Measurements from ENCODE around the gene MID1IP1.

Gene MID1IP1

DNA sequence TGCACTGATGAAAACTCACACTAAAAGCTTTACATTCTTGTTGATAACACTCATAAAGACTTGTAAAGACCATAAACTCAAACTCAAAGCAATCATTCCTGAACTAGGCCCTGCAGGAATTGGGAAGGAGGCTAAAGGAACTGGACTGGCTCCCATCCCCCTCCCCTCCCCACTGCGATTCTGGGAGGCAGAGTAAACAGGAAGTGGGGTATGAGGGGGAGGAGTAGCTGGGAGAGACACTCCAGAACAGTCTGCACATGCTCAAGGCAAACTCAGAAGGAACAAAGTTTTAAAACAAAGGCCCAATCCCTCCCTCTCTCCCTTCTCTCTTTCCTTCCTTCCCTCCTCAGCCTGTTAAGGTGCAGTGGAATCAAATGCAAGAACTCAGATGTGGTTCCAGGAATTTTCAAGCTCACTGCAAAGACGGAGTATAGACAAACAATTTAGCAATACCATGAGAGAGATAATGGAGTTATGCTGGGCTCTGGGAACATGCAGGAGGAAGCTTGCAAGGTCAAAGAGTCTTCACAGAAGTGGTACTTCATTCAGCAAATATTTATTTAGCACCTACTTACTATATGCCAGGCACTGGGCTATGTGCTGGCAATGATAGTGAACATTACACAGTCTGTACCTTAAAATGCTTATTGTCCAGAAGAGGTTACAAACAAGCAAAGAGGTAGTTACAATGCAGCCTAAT is 15.9 kb downstream of the MID1IP1 start:
- no peak for DNase-seq

DNA sequence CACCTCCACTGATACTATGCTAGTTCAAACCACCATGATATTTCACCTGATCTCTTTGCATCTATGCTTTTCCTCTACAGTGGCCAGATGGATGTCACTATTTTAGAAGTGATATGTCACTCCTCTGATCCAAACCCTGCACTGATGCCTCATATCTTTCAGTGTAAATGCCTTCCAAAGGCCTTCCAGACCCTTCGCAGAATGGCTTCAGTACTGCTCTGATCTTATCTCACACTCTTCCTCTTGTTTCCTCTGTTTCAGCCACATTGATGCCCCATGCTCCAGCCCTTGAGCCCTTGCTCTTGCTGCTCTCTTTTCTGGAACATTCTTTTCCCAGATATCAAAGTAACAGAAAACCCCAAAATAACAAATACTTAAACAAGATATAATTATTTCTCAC is 17.9 kb downstream of the MID1IP1 start:
- DNase-seq = no peak

DNA sequence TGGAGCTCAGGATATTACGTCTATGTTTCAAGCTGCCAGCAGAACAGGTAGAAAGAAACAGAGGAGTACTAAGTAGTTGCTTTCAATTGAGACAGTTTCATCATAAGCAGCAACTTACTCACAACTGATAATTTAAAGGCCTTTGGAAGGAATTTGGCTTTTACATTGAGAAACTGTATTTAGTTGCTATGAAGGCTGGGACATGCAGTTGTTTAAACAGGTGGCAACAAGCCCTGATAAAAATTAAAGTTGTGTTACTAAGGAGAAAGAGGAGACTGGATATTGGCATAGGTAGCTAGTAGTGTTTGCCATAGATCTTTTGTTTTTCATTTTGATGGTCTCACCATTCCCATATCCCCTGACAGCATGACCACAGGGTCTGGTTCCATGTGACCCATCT is 18.4 kb downstream of the MID1IP1 start:
- no peak for DNase-seq

DNA sequence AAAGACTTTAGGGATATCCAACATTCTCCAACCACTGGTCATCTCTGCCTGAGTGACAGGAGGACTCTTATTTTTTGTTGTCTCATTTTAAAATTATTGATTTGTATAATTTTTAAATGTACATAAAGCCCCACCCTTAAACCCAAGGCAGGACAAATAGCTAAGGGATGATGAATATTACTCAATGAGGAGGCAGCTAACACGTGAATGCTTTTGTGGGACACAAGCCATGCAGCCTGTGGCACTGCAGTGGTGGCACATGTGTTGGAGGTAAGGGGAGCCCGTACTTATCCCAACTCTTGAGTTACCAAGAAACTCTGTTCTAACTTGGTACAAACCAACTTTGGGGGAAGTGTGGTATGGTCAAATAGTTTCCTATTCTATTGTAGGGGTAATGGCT is 19.5 kb downstream of the MID1IP1 start:
- no peak for DNase-seq

DNA sequence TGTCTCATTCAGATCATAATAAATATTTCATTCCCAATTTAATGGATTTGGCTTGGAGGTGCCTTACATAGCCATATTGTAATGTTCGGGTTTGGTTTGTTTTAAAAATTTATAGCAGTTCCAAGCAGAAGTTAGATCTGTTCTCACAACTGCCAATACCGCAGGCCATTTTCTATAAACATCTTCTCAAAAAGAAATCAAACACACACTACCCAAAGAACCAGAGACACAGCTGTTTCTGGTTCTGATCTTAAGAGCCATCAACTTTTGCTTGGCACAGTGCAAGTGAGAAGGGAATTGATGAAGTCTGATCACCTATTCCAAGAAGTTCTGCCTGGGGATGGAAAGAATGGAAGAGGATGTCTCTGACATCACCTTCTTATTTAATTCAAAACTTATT is 22.9 kb downstream of the MID1IP1 start:
- DNase-seq = no peak

DNA sequence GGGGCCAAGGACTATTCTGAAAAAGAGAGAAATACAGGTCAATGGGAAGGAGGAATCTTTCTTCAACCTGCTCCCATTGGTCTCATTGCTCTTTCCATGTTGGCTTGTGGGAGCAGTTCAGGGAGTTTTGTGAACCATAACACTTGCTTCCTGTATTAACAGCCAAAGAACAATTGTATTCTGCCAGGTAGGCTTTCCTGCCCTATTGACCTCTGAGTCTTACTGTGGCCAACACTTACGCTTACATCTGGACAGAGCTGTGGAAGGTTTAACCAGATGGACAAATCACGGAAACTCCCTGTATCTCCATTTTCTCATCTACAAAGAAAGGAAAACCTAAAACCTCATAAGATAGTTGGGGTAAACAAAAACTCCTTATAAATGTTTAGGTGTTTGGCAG is 30.7 kb downstream of the MID1IP1 start:
- DNase-seq = no peak

DNA sequence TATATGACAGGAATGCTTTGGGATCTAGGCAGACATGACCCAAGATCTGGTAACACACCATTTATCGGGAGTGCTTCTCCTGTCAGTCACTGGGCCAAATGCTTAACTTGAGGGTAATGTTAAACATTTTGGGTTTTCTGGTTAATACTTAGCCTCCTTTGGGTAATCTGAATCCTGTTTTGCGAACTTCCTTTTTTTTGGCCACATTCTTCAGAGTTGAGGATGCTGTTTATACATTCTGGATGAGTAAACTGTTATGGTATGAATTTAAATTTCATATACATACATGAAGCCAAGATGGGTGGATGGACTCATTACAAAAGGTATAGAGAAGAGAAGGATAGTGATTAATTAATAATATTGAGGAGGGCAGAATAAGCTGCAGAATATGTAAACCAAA is 36.1 kb downstream of the MID1IP1 start:
- no peak for DNase-seq

DNA sequence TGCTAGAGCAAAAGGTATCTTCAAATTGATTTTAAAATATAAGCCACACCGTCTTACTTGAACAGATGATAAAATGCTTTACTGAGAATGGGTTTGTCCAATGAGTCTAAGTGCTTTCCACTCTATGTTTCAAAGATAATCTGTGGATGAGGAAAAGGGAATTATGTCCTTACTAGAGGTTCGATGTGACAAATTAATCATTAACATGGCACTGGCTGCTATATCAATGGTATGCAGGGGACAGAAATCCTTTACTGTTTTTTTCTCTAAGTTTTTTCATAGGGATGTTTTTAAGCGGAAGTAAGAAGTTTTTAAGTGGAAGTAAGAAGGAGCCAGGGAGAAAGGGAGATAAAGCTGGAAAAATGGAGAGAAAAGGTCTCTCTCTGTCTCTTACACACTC is 38.0 kb downstream of the MID1IP1 start:
- DNase-seq = no peak

DNA sequence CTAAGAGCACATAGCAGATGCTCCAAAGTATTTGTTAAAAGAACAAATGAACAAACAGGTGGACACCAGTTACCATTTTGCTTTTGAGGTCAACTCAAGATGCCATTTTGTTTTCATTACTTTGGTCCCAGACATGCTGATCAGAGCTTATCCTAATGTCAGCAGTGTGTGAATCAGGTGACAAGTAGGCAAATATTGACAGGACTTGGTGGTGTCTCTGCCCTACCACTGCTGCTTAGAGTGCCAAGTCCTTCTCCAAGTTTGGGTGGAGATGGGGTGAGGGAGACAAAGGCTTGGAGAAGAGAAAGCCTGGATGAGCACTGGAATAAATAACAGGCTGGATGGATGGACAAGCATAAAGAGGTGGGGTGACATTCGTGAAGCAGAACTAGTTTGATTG is 38.7 kb downstream of the MID1IP1 start:
- no peak for DNase-seq

DNA sequence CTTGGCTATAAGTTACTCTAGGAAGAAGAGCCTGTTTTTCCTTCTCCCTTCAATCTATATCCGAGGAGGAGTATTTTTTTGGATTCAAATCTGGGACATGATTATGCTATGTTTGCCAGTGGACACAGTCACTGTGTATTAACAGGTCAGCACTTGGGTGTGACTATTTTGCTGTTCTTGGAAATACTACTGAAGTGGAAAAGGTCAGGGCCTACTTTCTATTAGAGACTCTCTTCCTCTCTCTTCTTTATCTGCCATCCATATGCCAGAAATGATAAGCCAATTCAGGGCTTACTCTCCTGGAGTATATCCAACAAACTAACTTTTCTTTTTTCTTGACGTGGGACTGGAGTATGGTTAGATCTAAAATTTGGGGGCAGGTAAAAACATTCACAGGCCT is 40.5 kb downstream of the MID1IP1 start:
- DNase-seq = no peak

DNA sequence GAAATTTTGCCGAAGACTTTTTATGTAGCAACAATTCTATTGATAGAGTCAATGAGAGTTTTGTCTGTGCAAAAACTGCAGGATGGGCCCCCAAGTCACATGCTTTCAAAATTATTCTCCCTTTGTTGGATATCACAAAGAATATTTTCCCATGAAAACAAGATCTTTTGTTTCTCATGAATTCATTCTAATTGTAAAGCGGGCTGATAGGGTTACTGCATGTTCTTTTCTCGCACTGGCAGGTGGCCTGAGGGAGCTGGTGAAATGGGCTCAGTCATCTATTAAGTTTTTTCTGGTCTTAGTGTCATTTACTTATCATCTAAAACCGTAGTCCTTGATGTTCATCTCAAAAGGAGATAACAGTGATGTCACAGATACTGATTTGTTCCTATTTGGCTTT is 44.2 kb downstream of the MID1IP1 start:
- DNase-seq = no peak

DNA sequence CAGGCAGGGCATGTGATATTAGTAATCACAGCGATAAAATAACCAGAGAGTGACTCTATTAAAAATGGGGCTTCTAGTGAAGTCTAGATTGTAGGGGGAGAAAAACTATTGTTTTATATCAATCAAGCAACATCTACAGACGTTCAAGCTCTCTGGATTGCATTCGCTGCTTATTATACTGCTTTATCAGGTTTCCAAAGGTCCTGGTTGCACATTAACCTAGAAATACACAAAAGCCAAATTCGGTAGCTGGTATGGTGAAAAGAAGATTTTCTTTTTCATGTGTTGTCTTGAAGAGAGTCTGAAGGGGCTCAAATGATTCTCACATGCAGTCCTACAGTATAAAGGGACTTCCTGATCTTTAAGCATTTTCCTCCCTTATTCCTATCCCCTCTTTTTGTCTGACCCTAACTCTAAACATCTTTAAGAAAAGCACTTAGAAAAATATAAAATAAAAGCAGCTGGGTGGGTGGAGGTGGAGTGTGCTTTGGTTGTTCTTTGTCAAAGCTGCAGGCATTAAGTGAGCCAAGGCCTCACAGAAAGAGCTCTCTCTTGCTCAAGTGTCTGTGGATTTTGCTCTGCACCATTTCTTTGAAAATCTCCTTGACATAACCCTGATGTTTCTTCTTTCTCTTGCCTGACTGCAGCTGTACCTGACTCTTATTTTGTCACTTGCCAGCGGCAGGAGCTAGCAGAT is 46.1 kb downstream of the MID1IP1 start:
- DNase-seq = no peak

DNA sequence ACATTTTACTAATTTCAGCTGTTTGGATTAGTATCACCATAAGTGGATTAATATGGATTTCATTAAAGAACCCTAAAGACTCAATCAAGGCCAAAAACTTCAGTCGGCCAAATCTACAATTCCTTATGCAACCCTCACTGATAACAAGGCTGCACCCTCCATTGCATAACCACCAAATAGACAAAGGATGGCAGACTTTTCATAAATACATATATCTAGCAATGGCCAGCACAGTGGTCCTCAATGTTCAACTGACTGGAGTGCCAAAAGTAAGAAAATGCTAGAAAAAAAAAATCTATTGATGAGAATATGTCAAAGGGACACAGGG is 46.6 kb downstream of the MID1IP1 start:
- no peak for DNase-seq

DNA sequence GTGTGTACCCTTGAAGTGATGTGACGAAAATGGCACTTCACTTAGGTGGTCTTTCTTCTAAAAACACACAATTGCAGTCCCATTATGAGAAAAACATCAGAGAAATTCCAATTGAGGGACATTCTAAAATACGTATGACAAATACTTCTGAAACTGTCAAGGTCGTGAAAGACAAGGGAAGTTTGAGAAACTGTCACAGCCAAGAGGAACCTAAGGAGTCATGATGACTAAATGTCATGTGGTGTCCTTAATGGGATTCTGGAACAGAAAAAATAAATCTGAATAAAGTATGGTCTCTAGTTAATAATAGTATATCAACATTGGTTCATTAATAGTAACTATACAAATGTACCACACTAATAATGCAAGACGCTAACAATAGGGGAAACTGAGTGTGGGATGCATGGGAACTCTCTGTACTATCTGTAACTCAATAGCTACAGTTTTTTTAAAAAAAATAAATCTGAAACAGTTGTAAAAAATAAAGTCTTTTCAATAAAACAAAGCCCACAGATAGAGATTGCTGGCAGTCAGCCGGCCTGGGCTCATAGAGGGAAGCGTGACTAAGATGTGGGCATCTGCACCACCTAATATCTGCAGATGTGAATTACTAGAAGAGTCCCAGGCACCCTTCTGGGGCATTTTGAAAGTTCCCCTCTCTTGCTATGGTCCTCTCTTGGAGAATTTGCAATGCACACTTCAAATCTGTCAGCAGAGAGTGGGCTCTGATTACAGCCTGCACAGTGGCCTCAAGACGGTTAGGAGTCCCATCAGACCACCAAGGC is 47.6 kb downstream of the MID1IP1 start:
- no peak for DNase-seq

DNA sequence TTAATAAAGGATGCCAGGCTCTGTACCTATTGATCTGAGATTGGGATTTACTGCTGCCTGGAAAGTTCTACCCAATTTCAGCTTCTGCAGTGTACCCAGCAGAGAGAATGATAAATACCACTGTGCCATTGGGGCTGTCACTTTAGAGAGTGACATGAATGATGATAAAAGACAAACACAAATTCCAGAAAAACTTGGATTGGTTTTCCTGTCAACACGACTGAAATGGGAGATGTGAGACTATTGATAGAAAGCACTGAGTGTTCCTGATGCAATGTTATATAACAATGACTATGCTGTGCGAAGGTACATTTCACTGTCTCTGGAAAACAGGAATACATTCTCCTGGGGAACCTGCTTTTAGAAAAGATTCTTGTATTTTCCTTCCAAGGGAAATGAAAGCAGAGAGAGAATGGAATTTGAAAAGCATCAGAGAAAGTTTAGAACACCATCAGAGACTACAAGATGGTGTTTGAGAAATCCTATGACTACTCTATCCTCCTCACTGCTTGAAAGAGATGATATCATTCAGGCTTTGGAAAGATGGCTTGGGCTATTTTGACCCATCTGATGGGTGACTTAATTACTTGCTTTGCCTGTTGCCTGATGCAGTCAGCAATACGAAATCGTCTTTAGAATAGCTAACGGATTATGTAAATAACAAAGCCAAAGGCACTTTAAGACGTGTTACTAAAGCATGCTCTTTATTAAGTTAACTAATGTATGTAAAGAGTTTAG is 49.7 kb downstream of the MID1IP1 start:
- DNase-seq = no peak

DNA sequence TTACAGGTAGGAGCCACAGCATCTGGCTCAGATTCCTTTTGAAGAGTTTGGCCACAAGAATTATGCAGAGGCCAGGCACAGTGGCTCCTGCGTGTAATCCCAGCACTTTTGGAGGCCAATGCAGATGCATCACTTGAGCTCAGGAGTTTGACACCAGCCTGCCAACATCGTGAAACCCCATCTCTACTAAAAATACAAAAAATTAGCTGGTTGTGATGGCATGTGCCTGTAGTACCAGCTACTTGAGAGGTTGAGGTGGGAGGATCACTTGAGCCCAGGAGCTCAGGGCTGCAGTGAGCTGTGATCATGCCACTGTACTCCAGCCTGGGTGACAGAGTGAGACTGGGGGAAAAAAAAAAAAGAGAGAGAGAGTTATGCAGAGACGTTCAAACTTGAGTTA is 53.0 kb downstream of the MID1IP1 start:
- no peak for DNase-seq
